Nephron (organoid): Measurements from ENCODE around the gene TMEM52.

Experiments
- H3K27ac Mint-ChIP-seq, 3 experiments: 2 replicates each; pipeline ENCODE4 v1.8.0; 2020; ENCODE audit warnings: mixed read lengths in 3 of 3, mild to moderate bottlenecking in 2 of 3, moderate library complexity in 1 of 3
- H3K27me3 Mint-ChIP-seq: 2 replicates; pipeline ENCODE4 v1.8.0; 2021; ENCODE audit warnings: low read depth, mild to moderate bottlenecking, moderate library complexity, mixed read lengths
- H3K36me3 Mint-ChIP-seq: 2 replicates; pipeline ENCODE4 v1.8.0; 2020; ENCODE audit warnings: low read depth, mixed read lengths
- H3K4me1 Mint-ChIP-seq: 2 replicates; pipeline ENCODE4 v1.8.0; 2020; ENCODE audit warnings: mixed read lengths
- H3K4me3 Mint-ChIP-seq, 3 experiments: 2 replicates each; pipeline ENCODE4 v1.8.0; 2020; ENCODE audit warnings: mild to moderate bottlenecking in 3 of 3, mixed read lengths in 3 of 3, moderate library complexity in 2 of 3
- H3K9me3 Mint-ChIP-seq: 2 replicates; pipeline ENCODE4 v1.8.0; 2020; ENCODE audit warnings: mixed read lengths
- CTCF ChIP-seq, 3 experiments: fragments of 200-600 bp; sonication (generic); IDR thresholded peaks; one replicate each; pipeline ENCODE4 v1.5.0; 2021; ENCODE audit warnings: antibody characterized with exemption in 3 of 3; ENCODE audit not compliant: unreplicated experiment in 3 of 3

Gene TMEM52

DNA sequence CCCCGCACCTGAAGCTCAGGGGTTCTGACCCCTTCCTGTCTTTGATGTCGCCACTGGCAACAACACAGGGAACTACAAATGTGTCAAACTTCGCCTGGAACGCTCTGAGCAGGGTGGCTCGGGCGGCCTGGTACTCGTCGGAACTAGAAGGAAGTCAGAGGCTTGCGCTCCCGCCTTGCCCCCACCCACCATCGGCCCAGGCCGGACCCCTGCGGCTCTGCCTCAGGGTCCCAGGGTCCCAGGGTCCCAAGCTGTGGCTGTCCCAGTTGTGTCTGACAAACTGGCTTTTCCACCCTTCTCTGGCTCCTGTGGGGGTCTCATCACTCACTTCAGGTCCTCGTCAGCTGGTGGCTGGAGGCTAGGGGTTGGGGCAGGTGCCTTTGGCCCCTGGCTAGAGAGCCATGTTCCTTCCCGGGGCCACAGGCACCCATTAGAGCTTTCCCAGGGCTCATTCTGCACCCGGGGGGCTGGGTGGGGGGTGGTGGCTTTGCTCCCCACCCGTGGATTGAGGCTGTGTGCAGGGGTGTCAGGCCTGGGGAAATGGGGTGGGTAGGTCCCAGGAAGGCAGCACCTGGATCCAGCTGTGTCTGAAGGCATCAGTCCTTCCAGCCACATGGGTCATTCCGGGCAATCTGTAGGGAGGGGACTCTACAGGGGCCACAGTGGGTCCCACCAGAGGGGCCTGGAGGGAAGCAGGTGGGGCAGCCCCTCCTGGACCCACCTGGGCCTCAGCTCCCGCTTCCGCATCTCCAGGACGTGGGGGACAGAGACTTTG lies 8.0 kb upstream of the TMEM52 start:
- Mint-ChIP-seq H3K36me3 (no peaks in the 10 kb centered on the region), H3K4me3 (no peak overlapping the region), H3K4me1 (no peaks in the 10 kb centered on the region), H3K27ac (no peak overlapping the region), H3K27me3 (peaks cover 3% of the 10 kb centered on the region), H3K9me3 (no peaks in the 10 kb centered on the region)
- no peak for TF ChIP-seq CTCF (IDR thresholded peaks at IDR 0.05; ENCODE audit: unreplicated experiment in 3 of 3)

DNA sequence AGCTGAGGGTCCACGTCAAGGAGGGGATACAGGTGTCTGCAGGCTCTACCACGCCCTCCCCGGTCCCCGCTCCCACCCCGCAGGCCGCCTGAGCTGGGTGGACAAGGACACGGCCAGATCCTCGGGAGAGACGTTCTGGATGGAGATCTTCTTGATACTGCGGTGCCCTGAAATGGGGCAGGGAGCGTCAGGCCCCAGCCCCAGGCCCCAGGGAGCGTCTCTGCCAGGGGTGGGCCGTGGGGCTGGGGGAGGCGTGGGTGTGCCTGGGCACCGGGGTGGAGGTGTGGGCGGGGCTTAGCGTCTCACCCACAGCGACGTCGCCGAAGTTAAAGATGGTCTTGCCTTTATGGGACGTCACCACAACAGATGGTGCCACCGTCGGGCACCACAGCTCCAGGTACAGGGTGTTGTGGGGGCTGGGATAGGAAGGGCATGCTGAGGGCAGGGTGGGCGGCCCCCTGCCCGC lies 7.3 kb upstream of the TMEM52 start:
- Mint-ChIP-seq H3K4me3 (no peak overlapping the region), H3K4me1 (no peaks in the 10 kb centered on the region), H3K9me3 (no peaks in the 10 kb centered on the region), H3K27ac (no peak overlapping the region), H3K27me3 (peaks cover 3% of the 10 kb centered on the region), H3K36me3 (no peaks in the 10 kb centered on the region)
- TF ChIP-seq CTCF (IDR thresholded peaks at IDR 0.05; ENCODE audit: unreplicated experiment in 3 of 3) = no peak

GRCh38 chr1:1925437-1926345 lies 6.6 kb upstream of the TMEM52 start:
- Mint-ChIP-seq H3K4me1 (no peaks in the 10 kb centered on the region), H3K27me3 (peaks cover 3% of the 10 kb centered on the region), H3K4me3 (no peak overlapping the region), H3K9me3 (no peaks in the 10 kb centered on the region), H3K36me3 (no peaks in the 10 kb centered on the region), H3K27ac (no peak overlapping the region)
- TF ChIP-seq CTCF (IDR thresholded peaks at IDR 0.05; ENCODE audit: unreplicated experiment in 3 of 3) = no peak

DNA sequence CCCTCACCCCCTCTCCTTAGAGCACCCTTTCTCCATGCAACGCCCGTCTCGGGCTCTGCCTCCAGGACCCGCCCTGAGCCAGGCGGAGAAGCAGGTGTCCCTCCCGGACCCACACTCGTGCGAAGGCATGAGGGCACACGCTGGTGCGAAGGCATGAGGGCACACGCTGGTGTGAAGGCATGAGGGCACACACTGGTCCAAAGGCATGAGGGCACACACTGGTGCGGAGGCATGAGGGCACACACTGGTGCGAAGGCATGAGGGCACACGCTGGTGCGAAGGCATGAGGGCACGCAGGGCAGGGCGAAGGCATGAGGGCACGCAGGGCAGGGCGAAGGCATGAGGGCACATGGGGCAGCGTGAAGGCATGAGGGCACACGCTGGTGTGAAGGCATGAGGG lies 5.8 kb upstream of the TMEM52 start:
- Mint-ChIP-seq H3K27ac (no peak overlapping the region), H3K4me1 (no peaks in the 10 kb centered on the region), H3K27me3 (peaks cover 3% of the 10 kb centered on the region), H3K4me3 (no peak overlapping the region), H3K36me3 (no peaks in the 10 kb centered on the region), H3K9me3 (no peaks in the 10 kb centered on the region)
- no peak for TF ChIP-seq CTCF (IDR thresholded peaks at IDR 0.05; ENCODE audit: unreplicated experiment in 3 of 3)

DNA sequence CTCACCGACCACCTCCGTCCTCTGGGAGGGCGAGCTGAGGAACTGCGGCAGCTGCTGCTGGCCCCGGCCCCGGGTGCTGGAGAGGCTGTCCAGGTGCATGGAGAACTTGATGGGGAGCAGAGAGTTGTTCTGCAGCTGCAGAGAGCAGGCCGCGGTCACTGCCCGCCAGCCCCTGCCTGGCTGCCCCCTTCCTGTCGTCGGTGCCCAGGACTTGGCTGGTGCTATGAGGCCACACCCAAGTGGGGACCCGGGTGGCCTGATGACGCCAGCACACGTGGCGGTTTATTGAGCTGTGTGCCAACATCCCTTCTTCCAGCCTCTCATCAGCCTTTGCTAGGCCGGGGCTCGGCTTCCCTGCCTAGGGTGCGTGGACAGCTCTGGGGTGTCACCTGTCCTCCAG lies 5.3 kb upstream of the TMEM52 start:
- Mint-ChIP-seq H3K9me3 (no peaks in the 10 kb centered on the region), H3K4me1 (no peaks in the 10 kb centered on the region), H3K27me3 (peaks cover 6% of the 10 kb centered on the region), H3K27ac (no peak overlapping the region), H3K36me3 (no peaks in the 10 kb centered on the region), H3K4me3 (no peak overlapping the region)
- TF ChIP-seq CTCF (IDR thresholded peaks at IDR 0.05; ENCODE audit: unreplicated experiment in 3 of 3) = no peak
